HG02973 (cell line): ENCODE results near the gene GRK5.

ENCODE experiments used
- ATAC-seq: cut with Tn5 transposase; IDR thresholded peaks from one replicate; pipeline ENCODE4 v1.9.1; 2021; ENCODE audit warnings: moderate library complexity; ENCODE audit not compliant: unreplicated experiment

GRK5 gene

GRCh38 chr10:119396709-119397071 is 189.3 kb downstream of the GRK5 start:
- ATAC-seq, result no peak

- no peak for ATAC-seq
Observed at GRCh38 chr10:119397416-119397815, 190.0 kb downstream of the GRK5 start.

- no peak for ATAC-seq
Observed at GRCh38 chr10:119398996-119399395, 191.6 kb downstream of the GRK5 start.

- ATAC-seq, result no peak
Observed at GRCh38 chr10:119399466-119399865, 192.1 kb downstream of the GRK5 start.

DNA sequence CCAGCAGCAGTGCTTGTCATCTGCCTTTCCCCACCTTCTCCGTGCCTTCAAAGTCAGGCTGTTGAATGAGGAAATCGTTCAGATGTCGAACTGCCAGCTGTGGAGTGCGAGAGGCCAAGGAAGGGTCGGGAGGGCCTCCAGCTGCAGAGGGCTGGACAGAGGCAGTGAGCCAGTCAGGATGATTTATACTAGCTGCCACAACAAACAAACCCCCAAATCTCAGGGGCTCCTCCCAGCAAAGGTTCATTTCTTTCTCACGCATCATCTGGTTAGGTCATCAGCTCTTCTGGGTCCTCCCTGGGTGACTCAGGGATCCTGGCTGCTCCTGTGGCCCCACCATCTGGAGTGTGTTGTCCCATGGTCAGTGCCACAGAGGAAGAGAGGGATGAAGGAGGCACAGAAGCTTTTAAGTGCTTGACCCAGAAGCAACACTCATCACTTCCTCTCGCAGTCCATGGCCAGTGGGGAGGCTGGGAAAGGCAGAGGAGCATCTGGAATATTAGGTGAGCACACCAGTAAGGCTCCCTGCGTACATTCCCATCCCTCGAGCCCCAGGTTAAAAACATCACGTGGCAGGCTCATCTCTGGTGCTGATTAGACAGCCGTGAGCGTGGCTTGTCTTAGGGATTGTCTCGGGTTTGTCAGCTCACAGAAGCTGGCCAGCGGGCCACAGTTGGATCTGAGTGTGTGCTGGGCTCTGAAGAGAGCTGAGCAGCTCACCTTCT is 194.5 kb downstream of the GRK5 start:
- no peak for ATAC-seq

- no peak for ATAC-seq
Observed at GRCh38 chr10:119403921-119404320, 196.6 kb downstream of the GRK5 start.

DNA sequence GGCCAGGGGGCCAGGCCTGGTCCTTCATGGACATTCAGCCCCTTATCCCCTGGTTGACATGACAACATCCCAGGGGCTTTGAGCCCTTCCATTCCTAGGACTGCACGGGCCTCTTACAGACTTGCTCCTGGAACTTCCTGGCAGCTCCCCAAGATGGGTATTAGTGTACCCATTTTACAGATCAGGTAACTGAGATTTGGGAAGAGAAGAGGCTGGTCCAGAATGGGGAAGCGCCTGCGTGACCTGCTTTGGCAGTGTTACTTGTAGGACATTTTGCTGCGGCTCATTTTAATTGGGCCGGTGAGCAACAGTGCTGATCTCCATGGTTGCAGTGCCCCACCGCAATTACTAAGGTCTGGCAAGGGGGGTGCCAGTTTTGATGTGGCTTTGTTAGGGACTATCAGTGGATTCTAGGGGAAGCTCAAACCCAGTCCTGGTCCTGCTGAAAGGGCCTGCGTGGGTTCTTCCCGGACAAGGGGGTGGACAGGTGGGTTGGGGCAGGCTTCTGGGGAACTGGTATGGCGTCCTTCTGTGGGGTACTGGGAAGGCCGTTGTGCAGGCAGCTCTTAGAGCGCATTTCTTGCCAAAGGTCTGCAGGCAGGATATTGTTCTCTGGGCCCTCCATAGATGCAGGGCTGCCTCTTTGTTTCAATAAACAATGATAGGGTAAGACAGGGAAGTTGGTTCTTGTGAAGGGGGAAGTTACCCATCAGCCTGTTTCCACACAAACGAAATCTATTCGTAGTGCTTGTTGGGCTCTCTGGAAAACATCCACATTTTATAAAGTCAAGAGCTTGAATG is 197.5 kb downstream of the GRK5 start:
- no peak for ATAC-seq

- ATAC-seq, result no peak
Observed at GRCh38 chr10:119405520-119405807, 198.1 kb downstream of the GRK5 start.

DNA sequence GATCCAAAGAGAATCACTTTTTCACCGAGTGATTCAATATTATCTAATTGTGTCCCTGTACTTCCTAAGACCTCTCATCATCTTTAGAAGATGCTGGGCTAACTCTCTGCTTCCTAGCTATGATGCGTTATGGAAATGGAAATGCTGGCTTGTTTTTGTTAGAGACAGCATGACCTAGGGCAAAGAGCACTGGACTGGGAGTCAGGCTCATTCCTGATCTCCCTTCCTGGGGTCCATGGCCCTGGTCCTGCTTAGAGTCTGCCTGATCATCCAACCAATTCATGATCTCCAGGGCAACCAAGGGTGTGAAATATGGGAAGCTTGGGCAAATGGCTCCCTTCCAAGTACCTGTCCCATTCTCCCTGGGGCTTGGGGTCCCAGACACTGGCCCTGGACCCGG is 198.8 kb downstream of the GRK5 start:
- no peak for ATAC-seq

- no peak for ATAC-seq
Observed at GRCh38 chr10:119406601-119407253, 199.4 kb downstream of the GRK5 start.

GRCh38 chr10:119407254-119407777 is 199.9 kb downstream of the GRK5 start:
- no peak for ATAC-seq

- no peak for ATAC-seq
Observed at GRCh38 chr10:119408072-119408471, 200.7 kb downstream of the GRK5 start.

GRCh38 chr10:119408969-119409371 is 201.6 kb downstream of the GRK5 start:
- ATAC-seq, result no peak

GRCh38 chr10:119409385-119409784 is 202.0 kb downstream of the GRK5 start:
- ATAC-seq, result no peak

- no peak for ATAC-seq
Observed at GRCh38 chr10:119409906-119410305, 202.5 kb downstream of the GRK5 start.

GRCh38 chr10:119410361-119411116 is 203.2 kb downstream of the GRK5 start:
- no peak for ATAC-seq

- no peak for ATAC-seq
Observed at GRCh38 chr10:119412244-119413092, 205.1 kb downstream of the GRK5 start.

GRCh38 chr10:119413093-119413453 is 205.7 kb downstream of the GRK5 start:
- ATAC-seq, result no peak

- no peak for ATAC-seq
Observed at GRCh38 chr10:119413471-119414080, 206.2 kb downstream of the GRK5 start.

DNA sequence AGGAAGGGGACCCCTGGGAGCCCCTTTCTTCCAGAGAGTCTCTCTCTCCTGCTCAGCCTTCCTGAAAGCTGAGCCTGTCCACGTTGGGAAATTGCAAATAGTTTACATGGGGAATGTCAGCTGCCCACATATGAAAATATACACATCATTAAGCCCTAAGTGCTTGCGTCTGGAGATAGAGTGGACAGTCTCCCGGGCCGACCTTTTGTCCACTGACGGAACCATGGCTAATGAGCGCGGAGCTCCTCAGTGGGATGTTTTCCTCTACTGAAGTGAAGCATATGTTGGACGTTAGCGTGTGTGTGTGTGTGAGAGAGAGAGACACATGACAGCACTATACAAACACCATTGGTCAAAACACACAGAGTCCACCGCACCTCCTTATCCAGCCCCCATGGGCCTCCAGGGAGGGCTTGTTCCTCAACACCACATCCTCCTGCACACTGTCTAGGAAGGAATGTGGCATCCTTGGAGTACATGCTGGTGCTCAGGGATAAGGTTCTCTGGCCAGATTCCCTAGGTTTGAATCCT is 206.8 kb downstream of the GRK5 start:
- no peak for ATAC-seq
